GM23338 (cell line): ENCODE measurements around the gene OLA1.

Source experiments
- CREB1 ChIP-seq: fragments of 250-450 bp; sonication (Bioruptor Pico); IDR thresholded peaks from 2 replicates; pipeline ENCODE4 v1.5.0; 2020; ENCODE audit warnings: low read depth, mild to moderate bottlenecking, moderate library complexity
- CTCF ChIP-seq, 2 experiments: fragments of 200-600 bp in 1 of 2; sonication (generic) in 1 of 2; conservative IDR thresholded peaks; 2 replicates each; pipeline versions ENCODE4 v1.5.1 to v1.6.1; 2016 to 2017; ENCODE audit warnings: antibody characterized with exemption in 2 of 2, low read depth in 2 of 2, mild to moderate bottlenecking in 2 of 2, moderate library complexity in 1 of 2
- EZH2 ChIP-seq: fragments of 200-600 bp; sonication (generic); IDR thresholded peaks from one replicate; pipeline ENCODE4 v1.8.0; 2017; ENCODE audit warnings: antibody characterized with exemption, mild to moderate bottlenecking, low read depth; ENCODE audit not compliant: unreplicated experiment
- EZH2phosphoT487 ChIP-seq: fragments of 200-600 bp; sonication (generic); IDR thresholded peaks from one replicate; pipeline ENCODE4 v1.8.1; 2018; ENCODE audit warnings: antibody characterized with exemption; ENCODE audit not compliant: unreplicated experiment
- JUNB ChIP-seq: IDR thresholded peaks from one replicate; pipeline ENCODE4 v1.6.1; 2016; ENCODE audit warnings: antibody characterized with exemption; ENCODE audit not compliant: unreplicated experiment
- NANOG ChIP-seq: IDR thresholded peaks from 2 replicates; pipeline ENCODE4 v1.6.1; 2016; ENCODE audit warnings: antibody characterized with exemption, borderline replicate concordance
- POLR2AphosphoS5 ChIP-seq: IDR thresholded peaks from 2 replicates; pipeline ENCODE4 v1.6.1; 2016; ENCODE audit warnings: antibody characterized with exemption, low read depth
- REST ChIP-seq: IDR thresholded peaks from one replicate; pipeline ENCODE4 v1.6.1; 2018; ENCODE audit warnings: antibody characterized with exemption; ENCODE audit not compliant: unreplicated experiment
- STAT1 ChIP-seq: IDR thresholded peaks from one replicate; pipeline ENCODE4 v1.6.1; 2016; ENCODE audit warnings: antibody characterized with exemption; ENCODE audit not compliant: unreplicated experiment
- ZNF114 ChIP-seq: fragments of 250-450 bp; sonication (Bioruptor Pico); IDR thresholded peaks from 2 replicates; pipeline ENCODE4 v1.5.0; 2020; ENCODE audit warnings: mild to moderate bottlenecking, moderate library complexity
- ZNF331 ChIP-seq: fragments of 250-450 bp; sonication (Bioruptor Pico); IDR thresholded peaks from 2 replicates; pipeline ENCODE4 v1.5.0; 2020; ENCODE audit warnings: low read depth, mild to moderate bottlenecking, moderate library complexity
- TF ChIP-seq, protein P1 (sequence below): IDR thresholded peaks from 2 replicates; pipeline ENCODE4 v1.6.1; 2016; ENCODE audit warnings: antibody characterized with exemption
- TF ChIP-seq, protein P2 (sequence below): fragments of 250-450 bp; sonication (Bioruptor Pico); IDR thresholded peaks from 2 replicates; pipeline ENCODE4 v1.5.0; 2020; ENCODE audit warnings: mild to moderate bottlenecking, moderate library complexity

GRCh38 chr2:174280596-174280995, 32.3 kb upstream of the OLA1 start:
- TF ChIP-seq CTCF (conservative IDR thresholded peaks at IDR 0.05; ENCODE audit: low read depth in 2 of 2), result no peak
- no peak for TF ChIP-seq REST
- no peak for TF ChIP-seq POLR2AphosphoS5
- no peak for TF ChIP-seq EZH2
- TF ChIP-seq CREB1, result no peak
- no peak for TF ChIP-seq ZNF331 (CRISPR knock-in tag)
- no peak for TF ChIP-seq EZH2phosphoT487
- no peak for TF ChIP-seq NANOG
- no peak for TF ChIP-seq JUNB
- TF ChIP-seq STAT1, result no peak
- TF ChIP-seq, protein P1, sequence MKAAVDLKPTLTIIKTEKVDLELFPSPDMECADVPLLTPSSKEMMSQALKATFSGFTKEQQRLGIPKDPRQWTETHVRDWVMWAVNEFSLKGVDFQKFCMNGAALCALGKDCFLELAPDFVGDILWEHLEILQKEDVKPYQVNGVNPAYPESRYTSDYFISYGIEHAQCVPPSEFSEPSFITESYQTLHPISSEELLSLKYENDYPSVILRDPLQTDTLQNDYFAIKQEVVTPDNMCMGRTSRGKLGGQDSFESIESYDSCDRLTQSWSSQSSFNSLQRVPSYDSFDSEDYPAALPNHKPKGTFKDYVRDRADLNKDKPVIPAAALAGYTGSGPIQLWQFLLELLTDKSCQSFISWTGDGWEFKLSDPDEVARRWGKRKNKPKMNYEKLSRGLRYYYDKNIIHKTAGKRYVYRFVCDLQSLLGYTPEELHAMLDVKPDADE, result no peak
- TF ChIP-seq, protein P2, sequence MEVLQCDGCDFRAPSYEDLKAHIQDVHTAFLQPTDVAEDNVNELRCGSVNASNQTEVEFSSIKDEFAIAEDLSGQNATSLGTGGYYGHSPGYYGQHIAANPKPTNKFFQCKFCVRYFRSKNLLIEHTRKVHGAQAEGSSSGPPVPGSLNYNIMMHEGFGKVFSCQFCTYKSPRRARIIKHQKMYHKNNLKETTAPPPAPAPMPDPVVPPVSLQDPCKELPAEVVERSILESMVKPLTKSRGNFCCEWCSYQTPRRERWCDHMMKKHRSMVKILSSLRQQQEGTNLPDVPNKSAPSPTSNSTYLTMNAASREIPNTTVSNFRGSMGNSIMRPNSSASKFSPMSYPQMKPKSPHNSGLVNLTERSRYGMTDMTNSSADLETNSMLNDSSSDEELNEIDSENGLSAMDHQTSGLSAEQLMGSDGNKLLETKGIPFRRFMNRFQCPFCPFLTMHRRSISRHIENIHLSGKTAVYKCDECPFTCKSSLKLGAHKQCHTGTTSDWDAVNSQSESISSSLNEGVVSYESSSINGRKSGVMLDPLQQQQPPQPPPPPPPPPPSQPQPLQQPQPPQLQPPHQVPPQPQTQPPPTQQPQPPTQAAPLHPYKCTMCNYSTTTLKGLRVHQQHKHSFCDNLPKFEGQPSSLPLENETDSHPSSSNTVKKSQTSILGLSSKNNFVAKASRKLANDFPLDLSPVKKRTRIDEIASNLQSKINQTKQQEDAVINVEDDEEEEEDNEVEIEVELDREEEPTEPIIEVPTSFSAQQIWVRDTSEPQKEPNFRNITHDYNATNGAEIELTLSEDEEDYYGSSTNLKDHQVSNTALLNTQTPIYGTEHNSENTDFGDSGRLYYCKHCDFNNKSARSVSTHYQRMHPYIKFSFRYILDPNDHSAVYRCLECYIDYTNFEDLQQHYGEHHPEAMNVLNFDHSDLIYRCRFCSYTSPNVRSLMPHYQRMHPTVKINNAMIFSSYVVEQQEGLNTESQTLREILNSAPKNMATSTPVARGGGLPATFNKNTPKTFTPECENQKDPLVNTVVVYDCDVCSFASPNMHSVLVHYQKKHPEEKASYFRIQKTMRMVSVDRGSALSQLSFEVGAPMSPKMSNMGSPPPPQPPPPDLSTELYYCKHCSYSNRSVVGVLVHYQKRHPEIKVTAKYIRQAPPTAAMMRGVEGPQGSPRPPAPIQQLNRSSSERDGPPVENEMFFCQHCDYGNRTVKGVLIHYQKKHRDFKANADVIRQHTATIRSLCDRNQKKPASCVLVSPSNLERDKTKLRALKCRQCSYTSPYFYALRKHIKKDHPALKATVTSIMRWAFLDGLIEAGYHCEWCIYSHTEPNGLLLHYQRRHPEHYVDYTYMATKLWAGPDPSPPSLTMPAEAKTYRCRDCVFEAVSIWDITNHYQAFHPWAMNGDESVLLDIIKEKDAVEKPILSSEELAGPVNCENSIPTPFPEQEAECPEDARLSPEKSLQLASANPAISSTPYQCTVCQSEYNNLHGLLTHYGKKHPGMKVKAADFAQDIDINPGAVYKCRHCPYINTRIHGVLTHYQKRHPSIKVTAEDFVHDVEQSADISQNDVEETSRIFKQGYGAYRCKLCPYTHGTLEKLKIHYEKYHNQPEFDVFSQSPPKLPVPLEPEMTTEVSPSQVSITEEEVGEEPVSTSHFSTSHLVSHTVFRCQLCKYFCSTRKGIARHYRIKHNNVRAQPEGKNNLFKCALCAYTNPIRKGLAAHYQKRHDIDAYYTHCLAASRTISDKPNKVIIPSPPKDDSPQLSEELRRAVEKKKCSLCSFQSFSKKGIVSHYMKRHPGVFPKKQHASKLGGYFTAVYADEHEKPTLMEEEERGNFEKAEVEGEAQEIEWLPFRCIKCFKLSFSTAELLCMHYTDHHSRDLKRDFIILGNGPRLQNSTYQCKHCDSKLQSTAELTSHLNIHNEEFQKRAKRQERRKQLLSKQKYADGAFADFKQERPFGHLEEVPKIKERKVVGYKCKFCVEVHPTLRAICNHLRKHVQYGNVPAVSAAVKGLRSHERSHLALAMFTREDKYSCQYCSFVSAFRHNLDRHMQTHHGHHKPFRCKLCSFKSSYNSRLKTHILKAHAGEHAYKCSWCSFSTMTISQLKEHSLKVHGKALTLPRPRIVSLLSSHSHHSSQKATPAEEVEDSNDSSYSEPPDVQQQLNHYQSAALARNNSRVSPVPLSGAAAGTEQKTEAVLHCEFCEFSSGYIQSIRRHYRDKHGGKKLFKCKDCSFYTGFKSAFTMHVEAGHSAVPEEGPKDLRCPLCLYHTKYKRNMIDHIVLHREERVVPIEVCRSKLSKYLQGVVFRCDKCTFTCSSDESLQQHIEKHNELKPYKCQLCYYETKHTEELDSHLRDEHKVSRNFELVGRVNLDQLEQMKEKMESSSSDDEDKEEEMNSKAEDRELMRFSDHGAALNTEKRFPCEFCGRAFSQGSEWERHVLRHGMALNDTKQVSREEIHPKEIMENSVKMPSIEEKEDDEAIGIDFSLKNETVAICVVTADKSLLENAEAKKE, result no peak
- no peak for TF ChIP-seq ZNF114 (CRISPR knock-in tag)
